OCI-LY3 (cell line): ENCODE results near the gene BTBD1.

Source experiments
- CTCF ChIP-seq: fragments of 200-600, 300-600 bp; sonication (generic); IDR thresholded peaks from 2 replicates; pipeline ENCODE4 v1.5.1; 2014; ENCODE audit warnings: antibody characterized with exemption, low read length, low read depth
- EZH2phosphoT487 ChIP-seq: fragments of 200-600 bp; shearing (Covaris generic); IDR thresholded peaks from 2 replicates; pipeline ENCODE4 v1.6.1; 2018; ENCODE audit warnings: antibody characterized with exemption, mixed run types, low read depth

DNA sequence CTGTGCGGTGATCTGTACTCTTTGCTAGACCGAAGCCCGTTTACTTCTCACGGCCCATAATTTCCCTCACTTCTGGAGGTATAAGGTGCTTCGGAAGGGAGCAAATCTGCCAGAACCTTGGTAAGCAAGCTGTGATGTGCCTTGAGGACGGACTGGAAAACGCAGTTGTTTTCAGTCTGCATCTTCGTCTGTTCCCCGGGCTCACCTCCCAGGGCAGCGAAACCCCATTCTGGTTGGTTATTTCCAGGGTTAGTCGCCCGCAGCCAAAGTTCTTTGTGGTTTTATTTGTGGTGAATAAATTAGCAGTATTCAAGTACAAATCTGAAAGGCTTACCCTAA, 80.6 kb downstream of the BTBD1 start:
- TF ChIP-seq CTCF (no peak), EZH2phosphoT487 (no peak)
